SK-N-SH (cell line): ENCODE results near the gene CELA3A. TPM values are rescaled to one million over a fixed set of nuclear protein-coding genes. Genes with fewer than 3 reads are reported as not detected.
A peak's percentile ranks its signal among the peaks of the same experiment; 100 is the strongest.

ENCODE experiments used
- CTCF ChIA-PET: fragments of 300-600, 350-600 bp; formaldehyde crosslinking; extraction: SDS; loops from one replicate; lab custom pipeline; 2021; lab: Yijun Ruan, JAX
- POLR2A ChIA-PET: fragments of 350-600 bp; sonication (Branson Sonifier 250); formaldehyde crosslinking; extraction: SDS; loops from one replicate; lab custom pipeline; 2020; ENCODE audit warnings: antibody characterized with exemption, inconsistent platforms; lab: Yijun Ruan, JAX
- DNase-seq: peaks from one replicate; pipeline ENCODE4 v3.0.0; 2012
- H2AFZ ChIP-seq: fragments of 200-600 bp; sonication (generic); 2 replicates; pipeline ENCODE4 v1.8.1; 2016; ENCODE audit warnings: antibody characterized with exemption, mild to moderate bottlenecking, low read depth
- H3F3A ChIP-seq: fragments of 200-600 bp; sonication (generic); replicated peaks from 2 replicates; pipeline ENCODE3; 2016; ENCODE audit warnings: antibody characterized with exemption, mild to moderate bottlenecking; ENCODE audit not compliant: insufficient read depth
- H3K27ac ChIP-seq, 2 experiments: fragments of 200-500 bp in 1 of 2; fragments of 200-600 bp in 1 of 2; sonication (Bioruptor generic) in 1 of 2; sonication (generic), shearing (Covaris generic) in 1 of 2; 2 replicates each; pipeline versions ENCODE4 v1.5.1 to v1.6.1; 2014 to 2016; ENCODE audit warnings: low read depth in 2 of 2, inconsistent platforms in 1 of 2, low read length in 1 of 2, mild to moderate bottlenecking in 1 of 2, mixed read lengths in 1 of 2
- H3K27me3 ChIP-seq: fragments of 200-600 bp; sonication (generic), shearing (Covaris generic); 2 replicates; pipeline ENCODE4 v1.6.1; 2016; ENCODE audit warnings: mixed run types; ENCODE audit not compliant: insufficient read depth
- H3K36me3 ChIP-seq, 2 experiments: fragments of 200-500 bp in 1 of 2; fragments of 200-600 bp in 1 of 2; sonication (Bioruptor generic) in 1 of 2; sonication (generic) in 1 of 2; replicated peaks in 1 of 2; 2 replicates each; pipeline versions ENCODE3 to v1.5.1; 2014 to 2016; ENCODE audit warnings: low read length in 1 of 2, mild to moderate bottlenecking in 1 of 2; ENCODE audit not compliant: insufficient read depth in 2 of 2, control insufficient read depth in 1 of 2
- H3K4me1 ChIP-seq, 2 experiments: fragments of 200-500 bp in 1 of 2; fragments of 200-600 bp in 1 of 2; sonication (Bioruptor generic) in 1 of 2; sonication (generic), shearing (Covaris generic) in 1 of 2; 2 replicates each; pipeline versions ENCODE4 v1.5.1 to v1.6.1; 2014 to 2016; ENCODE audit warnings: low read depth in 1 of 2, low read length in 1 of 2, mixed run types in 1 of 2; ENCODE audit not compliant: insufficient read depth in 2 of 2, control insufficient read depth in 1 of 2
- H3K4me2 ChIP-seq: fragments of 200-600 bp; sonication (generic), shearing (Covaris generic); 2 replicates; pipeline ENCODE4 v1.6.1; 2017; ENCODE audit warnings: mixed run types
- H3K4me3 ChIP-seq, 2 experiments: fragments of 200-500 bp in 1 of 2; fragments of 200-600 bp in 1 of 2; sonication (Bioruptor generic) in 1 of 2; sonication (generic), shearing (Covaris generic) in 1 of 2; 2 replicates each; pipeline versions ENCODE4 v1.5.1 to v1.8.1; 2014 to 2016; ENCODE audit warnings: low read depth in 2 of 2, inconsistent platforms in 1 of 2, low read length in 1 of 2, mild to moderate bottlenecking in 1 of 2, mixed read lengths in 1 of 2, moderate library complexity in 1 of 2
- H3K79me2 ChIP-seq: fragments of 200-600 bp; sonication (generic); 2 replicates; pipeline ENCODE4 v1.8.1; 2017; ENCODE audit warnings: mild to moderate bottlenecking; ENCODE audit not compliant: insufficient read depth
- H3K9ac ChIP-seq: fragments of 200-600 bp; sonication (generic); 2 replicates; pipeline ENCODE4 v1.6.1; 2017; ENCODE audit warnings: mixed run types
- H3K9me2 ChIP-seq: fragments of 200-600 bp; sonication (generic); 2 replicates; pipeline ENCODE4 v1.6.1; 2017; ENCODE audit warnings: mixed run types
- H3K9me3 ChIP-seq: fragments of 200-600 bp; sonication (generic); 2 replicates; pipeline ENCODE4 v1.6.1; 2017; ENCODE audit warnings: mixed run types, mild to moderate bottlenecking, moderate library complexity
- H4K20me1 ChIP-seq: fragments of 200-600 bp; sonication (generic); 2 replicates; pipeline ENCODE4 v1.6.1; 2017; ENCODE audit warnings: mild to moderate bottlenecking, mixed run types; ENCODE audit not compliant: insufficient read depth
- ELF1 ChIP-seq: IDR thresholded peaks from 2 replicates; pipeline ENCODE4 v1.4.0; 2012
- EP300 ChIP-seq, 2 experiments: IDR thresholded peaks; 2 replicates each; pipeline versions ENCODE4 v1.4.0 to v1.6.1; 2012; ENCODE audit warnings: borderline replicate concordance in 1 of 2, low read depth in 1 of 2, low read length in 1 of 2
- EZH2phosphoT487 ChIP-seq: fragments of 200-600 bp; sonication (generic); IDR thresholded peaks from 2 replicates; pipeline ENCODE4 v1.6.1; 2017; ENCODE audit warnings: low read depth, mixed run types, mild to moderate bottlenecking, antibody characterized with exemption, moderate library complexity, borderline replicate concordance
- FOSL2 ChIP-seq: IDR thresholded peaks from 2 replicates; pipeline ENCODE4 v1.4.0; 2012; ENCODE audit warnings: low read depth, mild to moderate bottlenecking, moderate library complexity, borderline replicate concordance
- FOXJ3 ChIP-seq: sonication (generic); formaldehyde crosslinking; IDR thresholded peaks from 2 replicates; pipeline ENCODE4 v1.5.1; 2020; ENCODE audit warnings: mild to moderate bottlenecking, missing genetic modification reagents
- FOXM1 ChIP-seq: IDR thresholded peaks from 2 replicates; pipeline ENCODE4 v1.4.0; 2012; ENCODE audit warnings: low read depth, mild to moderate bottlenecking
- JUND ChIP-seq: IDR thresholded peaks from 2 replicates; pipeline ENCODE4 v1.4.0; 2012
- MEF2A ChIP-seq: IDR thresholded peaks from 2 replicates; pipeline ENCODE4 v1.4.0; 2012; ENCODE audit warnings: low read depth, borderline replicate concordance
- NRF1 ChIP-seq: IDR thresholded peaks from 2 replicates; pipeline ENCODE4 v1.6.1; 2012; ENCODE audit warnings: low read depth, mild to moderate bottlenecking, low read length
- POLR2AphosphoS5 ChIP-seq: IDR thresholded peaks from 2 replicates; pipeline ENCODE4 v1.6.1; 2012; ENCODE audit warnings: low read depth, low read length
- RAD21 ChIP-seq: IDR thresholded peaks from 2 replicates; pipeline ENCODE4 v1.6.1; 2012; ENCODE audit warnings: mild to moderate bottlenecking, low read length
- RCOR1 ChIP-seq: fragments of 150-350 bp; IDR thresholded peaks from 2 replicates; pipeline ENCODE4 v1.6.1; 2017; ENCODE audit warnings: antibody characterized with exemption, low read length
- RFX5 ChIP-seq: IDR thresholded peaks from 2 replicates; pipeline ENCODE4 v1.6.1; 2012; ENCODE audit warnings: mild to moderate bottlenecking, improper control_type of control experiment, low read length
- TAF1 ChIP-seq: IDR thresholded peaks from 2 replicates; pipeline ENCODE4 v1.6.1; 2012; ENCODE audit warnings: low read depth, mild to moderate bottlenecking, low read length, moderate library complexity, borderline replicate concordance
- WGBS: methylation state at CpG from one replicate; pipeline ENCODE4 v1.1.6; 2017; ENCODE audit warnings: low lambda C conversion rate; 5-methylcytosine and 5-hydroxymethylcytosine counted together
- polyA plus RNA-seq, 3 experiments: library from polyadenylated mRNA; depleted of rRNA; stranded (reverse); fragments of >200 nt; gene quantifications; 2 replicates each; pipeline ENCODE4 v1.2.3, GENCODE V29; 2012
- TF ChIP-seq, protein P1 (sequence below): IDR thresholded peaks from 2 replicates; pipeline ENCODE4 v1.4.0; 2012; ENCODE audit warnings: low read depth, borderline replicate concordance
- TF ChIP-seq, protein P2 (sequence below): IDR thresholded peaks from 2 replicates; pipeline ENCODE4 v1.4.0; 2012; ENCODE audit warnings: low read depth, borderline replicate concordance
- TF ChIP-seq, protein P3 (sequence below): IDR thresholded peaks from 2 replicates; pipeline ENCODE4 v1.4.0; 2012; ENCODE audit warnings: low read depth
- TF ChIP-seq, protein P4 (sequence below): IDR thresholded peaks from 2 replicates; pipeline ENCODE4 v1.6.1; 2012; ENCODE audit warnings: mild to moderate bottlenecking, low read depth, low read length, moderate library complexity
- TF ChIP-seq, protein P5 (sequence below): IDR thresholded peaks from 2 replicates; pipeline ENCODE4; 2012
- TF ChIP-seq, protein P6 (sequence below): fragments of 200-600 bp; sonication (generic); IDR thresholded peaks from 2 replicates; pipeline ENCODE4 v1.6.1; 2017; ENCODE audit warnings: antibody characterized with exemption, mild to moderate bottlenecking, moderate library complexity

CELA3A gene
- polyA plus RNA-seq, 1 of the 3 experiments (the other 2 are of a cell fraction) = not detected

DNA sequence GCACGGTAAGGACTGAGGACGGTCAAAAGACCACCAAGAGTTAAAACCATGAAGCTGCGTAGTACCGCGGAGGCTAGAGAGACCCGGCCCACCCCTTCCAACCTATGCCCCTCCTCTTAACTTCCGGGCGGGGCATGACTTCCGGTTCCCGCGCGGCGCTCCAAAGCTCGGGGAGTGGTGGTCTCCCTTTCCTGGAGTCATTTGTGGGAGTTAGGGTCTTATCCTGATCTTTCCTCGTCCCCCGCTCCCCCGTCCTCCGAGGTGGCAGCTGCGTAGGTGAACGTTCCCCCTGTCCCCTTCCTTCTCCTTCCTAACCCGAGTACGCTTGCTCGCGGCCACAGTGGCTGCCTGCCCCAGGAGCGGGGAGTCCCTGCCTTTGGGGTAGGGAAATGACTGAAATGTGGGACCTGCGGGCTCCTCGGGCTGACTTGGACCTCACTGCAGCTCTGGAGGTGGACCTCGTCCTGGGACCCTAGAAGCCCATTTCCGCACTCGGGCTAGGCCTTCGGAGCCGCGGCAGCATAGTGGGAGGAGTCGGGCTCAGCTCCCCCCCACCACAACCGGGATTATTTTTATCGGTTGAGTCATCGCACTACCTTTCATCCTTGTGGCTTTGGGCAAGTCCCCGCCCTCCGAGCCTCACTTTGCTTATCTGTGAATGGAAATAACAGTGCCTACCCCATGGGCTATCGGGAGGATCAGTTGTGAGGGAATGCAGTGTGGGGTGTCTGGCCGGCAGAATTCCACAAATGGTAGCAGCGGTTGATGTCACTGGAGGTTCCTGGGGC, 24.1 kb downstream of the CELA3A start:
- peaks cover 0 to 9% of the 10 kb centered on the region in 2 experiments; a peak in 1 of 4 replicates for H3K4me1 ChIP-seq
- H4K20me1 ChIP-seq = no peaks in the 10 kb centered on the region
- H3K9ac ChIP-seq = peak overlapping the region; percentile 100
- peaks cover 17% of the 10 kb centered on the region for H3K79me2 ChIP-seq
- H3K27ac ChIP-seq = peak overlapping the region; percentile 93 to 99
- ChIA-PET CTCF (interaction anchor here (0.6 to 1.9 kb wide), 10 partner anchors 26 to 535 kb away, joined by 3 to 7 read pairs (median 3); partner anchors contain the start of genes CDC42 and HSPG2), POLR2A (interaction anchor here (0.6 to 2.7 kb wide), 3 partner anchors 10 to 244 kb away, joined by 3 to 29 read pairs (median 4); partner anchors contain the start of gene CDC42)
- under 1% methylated on average over 41 of the region's 42 CpGs for WGBS
- H3K27me3 ChIP-seq = no peaks in the 10 kb centered on the region
- H2AFZ ChIP-seq = peak overlapping the region; percentile 92
- H3F3A ChIP-seq = peaks cover 21% of the 10 kb centered on the region
- H3K9me2 ChIP-seq = no peaks in the 10 kb centered on the region
- peak; percentile 89 for DNase-seq
- H3K4me2 ChIP-seq = peak overlapping the region; percentile 90
- H3K4me3 ChIP-seq = peak overlapping the region; percentile 77 to 97
- no peaks in the 10 kb centered on the region for H3K9me3 ChIP-seq
- peaks cover 0 to 2% of the 10 kb centered on the region in 2 experiments for H3K36me3 ChIP-seq
- TF ChIP-seq EZH2phosphoT487 (no peak), JUND (peak; percentile 73), ELF1 (peak; percentile 74; the same call in 1 of the 2 replicates), NRF1 (no peak), MEF2A (peak; percentile 91; the same call in 1 of the 2 replicates), TAF1 (peak; percentile 78; the same call in 1 of the 2 replicates), RAD21 (no peak), EP300 (IDR thresholded peaks at IDR 0.05; ENCODE audit: borderline replicate concordance in 1 of 2, low read depth in 1 of 2, low read length in 1 of 2) (0 out of 4 replicates have a peak, but pooled peaks of 1 of the 2 experiments have one; percentile 6), RFX5 (no peak), RCOR1 (peak; percentile 74), FOXJ3 (CRISPR knock-in tag) (no peak), FOXM1 (no peak), FOSL2 (peak; percentile 64), POLR2AphosphoS5 (peak; percentile 93)
- TF ChIP-seq, protein P1, sequence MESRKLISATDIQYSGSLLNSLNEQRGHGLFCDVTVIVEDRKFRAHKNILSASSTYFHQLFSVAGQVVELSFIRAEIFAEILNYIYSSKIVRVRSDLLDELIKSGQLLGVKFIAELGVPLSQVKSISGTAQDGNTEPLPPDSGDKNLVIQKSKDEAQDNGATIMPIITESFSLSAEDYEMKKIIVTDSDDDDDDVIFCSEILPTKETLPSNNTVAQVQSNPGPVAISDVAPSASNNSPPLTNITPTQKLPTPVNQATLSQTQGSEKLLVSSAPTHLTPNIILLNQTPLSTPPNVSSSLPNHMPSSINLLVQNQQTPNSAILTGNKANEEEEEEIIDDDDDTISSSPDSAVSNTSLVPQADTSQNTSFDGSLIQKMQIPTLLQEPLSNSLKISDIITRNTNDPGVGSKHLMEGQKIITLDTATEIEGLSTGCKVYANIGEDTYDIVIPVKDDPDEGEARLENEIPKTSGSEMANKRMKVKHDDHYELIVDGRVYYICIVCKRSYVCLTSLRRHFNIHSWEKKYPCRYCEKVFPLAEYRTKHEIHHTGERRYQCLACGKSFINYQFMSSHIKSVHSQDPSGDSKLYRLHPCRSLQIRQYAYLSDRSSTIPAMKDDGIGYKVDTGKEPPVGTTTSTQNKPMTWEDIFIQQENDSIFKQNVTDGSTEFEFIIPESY = 0 out of 2 replicates have a peak, but pooled peaks have one; percentile 53
- TF ChIP-seq, protein P2, sequence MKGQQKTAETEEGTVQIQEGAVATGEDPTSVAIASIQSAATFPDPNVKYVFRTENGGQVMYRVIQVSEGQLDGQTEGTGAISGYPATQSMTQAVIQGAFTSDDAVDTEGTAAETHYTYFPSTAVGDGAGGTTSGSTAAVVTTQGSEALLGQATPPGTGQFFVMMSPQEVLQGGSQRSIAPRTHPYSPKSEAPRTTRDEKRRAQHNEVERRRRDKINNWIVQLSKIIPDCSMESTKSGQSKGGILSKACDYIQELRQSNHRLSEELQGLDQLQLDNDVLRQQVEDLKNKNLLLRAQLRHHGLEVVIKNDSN = no peak
- TF ChIP-seq, protein P3, sequence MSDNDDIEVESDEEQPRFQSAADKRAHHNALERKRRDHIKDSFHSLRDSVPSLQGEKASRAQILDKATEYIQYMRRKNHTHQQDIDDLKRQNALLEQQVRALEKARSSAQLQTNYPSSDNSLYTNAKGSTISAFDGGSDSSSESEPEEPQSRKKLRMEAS = peak; percentile 82
- TF ChIP-seq, protein P4, sequence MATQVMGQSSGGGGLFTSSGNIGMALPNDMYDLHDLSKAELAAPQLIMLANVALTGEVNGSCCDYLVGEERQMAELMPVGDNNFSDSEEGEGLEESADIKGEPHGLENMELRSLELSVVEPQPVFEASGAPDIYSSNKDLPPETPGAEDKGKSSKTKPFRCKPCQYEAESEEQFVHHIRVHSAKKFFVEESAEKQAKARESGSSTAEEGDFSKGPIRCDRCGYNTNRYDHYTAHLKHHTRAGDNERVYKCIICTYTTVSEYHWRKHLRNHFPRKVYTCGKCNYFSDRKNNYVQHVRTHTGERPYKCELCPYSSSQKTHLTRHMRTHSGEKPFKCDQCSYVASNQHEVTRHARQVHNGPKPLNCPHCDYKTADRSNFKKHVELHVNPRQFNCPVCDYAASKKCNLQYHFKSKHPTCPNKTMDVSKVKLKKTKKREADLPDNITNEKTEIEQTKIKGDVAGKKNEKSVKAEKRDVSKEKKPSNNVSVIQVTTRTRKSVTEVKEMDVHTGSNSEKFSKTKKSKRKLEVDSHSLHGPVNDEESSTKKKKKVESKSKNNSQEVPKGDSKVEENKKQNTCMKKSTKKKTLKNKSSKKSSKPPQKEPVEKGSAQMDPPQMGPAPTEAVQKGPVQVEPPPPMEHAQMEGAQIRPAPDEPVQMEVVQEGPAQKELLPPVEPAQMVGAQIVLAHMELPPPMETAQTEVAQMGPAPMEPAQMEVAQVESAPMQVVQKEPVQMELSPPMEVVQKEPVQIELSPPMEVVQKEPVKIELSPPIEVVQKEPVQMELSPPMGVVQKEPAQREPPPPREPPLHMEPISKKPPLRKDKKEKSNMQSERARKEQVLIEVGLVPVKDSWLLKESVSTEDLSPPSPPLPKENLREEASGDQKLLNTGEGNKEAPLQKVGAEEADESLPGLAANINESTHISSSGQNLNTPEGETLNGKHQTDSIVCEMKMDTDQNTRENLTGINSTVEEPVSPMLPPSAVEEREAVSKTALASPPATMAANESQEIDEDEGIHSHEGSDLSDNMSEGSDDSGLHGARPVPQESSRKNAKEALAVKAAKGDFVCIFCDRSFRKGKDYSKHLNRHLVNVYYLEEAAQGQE = 0 out of 2 replicates have a peak, but pooled peaks have one; percentile 13
- TF ChIP-seq, protein P5, sequence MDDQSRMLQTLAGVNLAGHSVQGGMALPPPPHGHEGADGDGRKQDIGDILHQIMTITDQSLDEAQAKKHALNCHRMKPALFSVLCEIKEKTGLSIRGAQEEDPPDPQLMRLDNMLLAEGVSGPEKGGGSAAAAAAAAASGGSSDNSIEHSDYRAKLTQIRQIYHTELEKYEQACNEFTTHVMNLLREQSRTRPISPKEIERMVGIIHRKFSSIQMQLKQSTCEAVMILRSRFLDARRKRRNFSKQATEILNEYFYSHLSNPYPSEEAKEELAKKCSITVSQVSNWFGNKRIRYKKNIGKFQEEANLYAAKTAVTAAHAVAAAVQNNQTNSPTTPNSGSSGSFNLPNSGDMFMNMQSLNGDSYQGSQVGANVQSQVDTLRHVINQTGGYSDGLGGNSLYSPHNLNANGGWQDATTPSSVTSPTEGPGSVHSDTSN = peak; percentile 10; the same call in 1 of the 2 replicates
- TF ChIP-seq, protein P6, sequence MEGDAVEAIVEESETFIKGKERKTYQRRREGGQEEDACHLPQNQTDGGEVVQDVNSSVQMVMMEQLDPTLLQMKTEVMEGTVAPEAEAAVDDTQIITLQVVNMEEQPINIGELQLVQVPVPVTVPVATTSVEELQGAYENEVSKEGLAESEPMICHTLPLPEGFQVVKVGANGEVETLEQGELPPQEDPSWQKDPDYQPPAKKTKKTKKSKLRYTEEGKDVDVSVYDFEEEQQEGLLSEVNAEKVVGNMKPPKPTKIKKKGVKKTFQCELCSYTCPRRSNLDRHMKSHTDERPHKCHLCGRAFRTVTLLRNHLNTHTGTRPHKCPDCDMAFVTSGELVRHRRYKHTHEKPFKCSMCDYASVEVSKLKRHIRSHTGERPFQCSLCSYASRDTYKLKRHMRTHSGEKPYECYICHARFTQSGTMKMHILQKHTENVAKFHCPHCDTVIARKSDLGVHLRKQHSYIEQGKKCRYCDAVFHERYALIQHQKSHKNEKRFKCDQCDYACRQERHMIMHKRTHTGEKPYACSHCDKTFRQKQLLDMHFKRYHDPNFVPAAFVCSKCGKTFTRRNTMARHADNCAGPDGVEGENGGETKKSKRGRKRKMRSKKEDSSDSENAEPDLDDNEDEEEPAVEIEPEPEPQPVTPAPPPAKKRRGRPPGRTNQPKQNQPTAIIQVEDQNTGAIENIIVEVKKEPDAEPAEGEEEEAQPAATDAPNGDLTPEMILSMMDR = no peak
